IMR-90 (cell line): ENCODE data around the gene EXOC2.

ENCODE experiments used
- CEBPB ChIP-seq: IDR thresholded peaks from 2 replicates; pipeline ENCODE4 v1.6.1; 2012; ENCODE audit warnings: low read depth, low read length, improper control_type of control experiment
- CTCF ChIP-seq: conservative IDR thresholded peaks from 2 replicates; pipeline ENCODE4 v1.5.1; 2012; ENCODE audit warnings: mild to moderate bottlenecking, low read depth, low read length, improper control_type of control experiment
- ELK1 ChIP-seq: fragments of 150-350 bp; IDR thresholded peaks from 2 replicates; pipeline ENCODE4 v1.6.1; 2016; ENCODE audit warnings: low read depth, mild to moderate bottlenecking, low read length, moderate library complexity, borderline replicate concordance
- FOS ChIP-seq: fragments of 150-350 bp; IDR thresholded peaks from 2 replicates; pipeline ENCODE4 v1.6.1; 2016; ENCODE audit warnings: low read depth, low read length
- MXI1 ChIP-seq: IDR thresholded peaks from 2 replicates; pipeline ENCODE4 v1.6.1; 2012; ENCODE audit warnings: low read depth, mild to moderate bottlenecking, low read length, moderate library complexity, borderline replicate concordance
- NFE2L2 ChIP-seq: fragments of 150-350 bp; IDR thresholded peaks from 2 replicates; pipeline ENCODE4 v1.6.1; 2016; ENCODE audit warnings: low read depth, mild to moderate bottlenecking, low read length
- POLR2A ChIP-seq: IDR thresholded peaks from 2 replicates; pipeline ENCODE4 v1.6.1; 2012; ENCODE audit warnings: mild to moderate bottlenecking, low read depth, low read length
- RAD21 ChIP-seq: IDR thresholded peaks from 2 replicates; pipeline ENCODE4 v1.6.1; 2012; ENCODE audit warnings: low read length, improper control_type of control experiment
- RCOR1 ChIP-seq: IDR thresholded peaks from 2 replicates; pipeline ENCODE4 v1.6.1; 2012; ENCODE audit warnings: mild to moderate bottlenecking, low read length, improper control_type of control experiment; ENCODE audit not compliant: insufficient replicate concordance
- SMC3 ChIP-seq: fragments of 150-350 bp; IDR thresholded peaks from 2 replicates; pipeline ENCODE4 v1.6.1; 2016; ENCODE audit warnings: low read depth, mild to moderate bottlenecking, antibody characterized with exemption, low read length, moderate library complexity
- USF2 ChIP-seq: fragments of 150-350 bp; IDR thresholded peaks from 2 replicates; pipeline ENCODE4 v1.6.1; 2017; ENCODE audit warnings: mild to moderate bottlenecking, antibody characterized with exemption, low read length, low read depth

- TF ChIP-seq CEBPB, result no peak
- no peak for TF ChIP-seq RAD21
- no peak for TF ChIP-seq CTCF
- no peak for TF ChIP-seq POLR2A
- no peak for TF ChIP-seq NFE2L2
- no peak for TF ChIP-seq FOS
- no peak for TF ChIP-seq SMC3
- no peak for TF ChIP-seq ELK1
- TF ChIP-seq USF2, result no peak
- TF ChIP-seq MXI1, result no peak
- TF ChIP-seq RCOR1, result no peak
Observed at GRCh38 chr6:527989-528673, 164.8 kb downstream of the EXOC2 start.
